Measurements from ENCODE around the gene GALNT14.

The GALNT14 gene

DNA sequence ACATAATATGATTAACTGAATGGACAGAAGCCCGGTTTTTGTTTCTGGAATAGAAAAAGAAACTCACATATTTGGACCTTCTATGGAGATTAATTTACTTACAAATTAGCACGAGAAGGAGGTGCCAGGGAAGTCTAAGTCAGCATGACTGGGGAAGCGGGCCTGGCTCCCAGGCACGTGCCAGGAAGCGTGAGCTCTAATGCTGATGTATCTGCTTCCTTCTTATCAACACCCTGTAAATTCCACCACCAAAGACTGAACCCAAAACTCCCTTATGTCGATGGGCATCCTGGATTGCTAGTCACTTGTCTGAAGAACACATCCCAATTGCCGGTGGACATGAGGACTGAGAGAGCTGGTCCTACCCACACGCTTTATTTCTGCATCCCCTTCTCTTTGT, 134.5 kb downstream of the GALNT14 start:
- no peak for DNase-seq

DNA sequence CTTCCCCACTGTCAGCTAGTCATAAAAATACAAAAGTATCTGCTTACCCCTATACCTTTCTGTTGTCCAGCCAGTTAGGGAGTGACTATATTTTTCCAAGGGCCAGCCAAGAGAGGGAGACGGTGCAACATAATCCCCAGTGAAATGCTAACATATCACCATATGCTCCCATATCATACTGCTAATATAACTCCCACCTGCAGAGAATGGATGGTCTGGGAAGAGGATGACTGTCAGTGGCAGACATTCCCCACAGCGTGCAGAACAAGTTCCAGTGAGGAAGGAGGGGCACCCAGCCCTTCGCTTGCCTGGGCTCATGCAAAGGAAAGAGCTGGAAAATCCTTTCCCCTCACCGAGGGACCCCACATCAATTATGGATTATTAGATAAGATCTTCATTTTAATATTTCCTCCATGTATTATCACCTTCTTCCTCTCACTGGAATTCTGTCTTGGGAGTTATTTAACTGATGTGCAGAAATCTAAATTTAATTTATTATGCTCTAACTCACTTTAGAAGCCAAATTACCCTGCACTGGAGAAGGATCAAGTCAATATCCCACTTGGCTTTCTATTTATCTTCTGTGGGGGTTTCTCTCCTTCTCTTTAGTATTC, 135.6 kb downstream of the GALNT14 start:
- DNase-seq, result no peak

DNA sequence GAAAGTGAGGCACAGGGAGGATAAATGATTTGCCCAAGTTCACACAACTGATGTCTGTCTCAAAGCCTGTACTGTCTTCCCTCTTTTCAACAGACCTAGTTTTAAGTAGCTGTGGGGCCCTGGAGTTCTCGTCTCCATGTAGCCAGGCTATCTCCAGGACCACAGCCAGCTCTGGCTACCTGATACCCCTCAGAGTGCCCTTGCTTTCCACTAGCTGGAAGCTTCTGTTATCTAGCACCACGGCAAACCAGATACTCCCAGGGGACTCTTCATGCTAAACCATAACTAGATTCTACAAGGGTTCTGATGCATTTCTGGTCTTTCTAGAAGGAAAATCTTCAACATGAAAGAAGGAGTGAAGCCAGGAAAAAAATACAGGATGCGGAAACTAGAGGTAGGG, 137.3 kb downstream of the GALNT14 start:
- DNase-seq, result no peak

DNA sequence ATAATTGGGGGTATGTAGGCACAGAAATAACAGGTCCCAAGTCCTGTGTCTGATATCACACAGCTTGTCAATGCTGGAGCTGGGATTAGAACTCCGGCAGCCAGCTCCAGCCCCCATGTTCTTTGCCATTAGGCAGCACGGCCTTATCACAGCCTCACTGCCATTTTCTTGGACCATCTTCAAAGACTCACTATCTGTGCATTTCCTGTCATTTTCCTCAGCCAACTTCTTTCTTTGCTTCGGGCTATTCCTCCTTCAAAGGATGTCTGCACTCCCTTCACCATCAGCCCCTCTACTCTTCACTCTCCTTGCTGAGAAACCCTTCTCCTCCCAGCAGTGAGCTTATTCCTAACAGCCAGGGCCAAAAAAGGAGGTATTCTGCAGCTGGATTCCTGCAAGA, 139.6 kb downstream of the GALNT14 start:
- no peak for DNase-seq

DNA sequence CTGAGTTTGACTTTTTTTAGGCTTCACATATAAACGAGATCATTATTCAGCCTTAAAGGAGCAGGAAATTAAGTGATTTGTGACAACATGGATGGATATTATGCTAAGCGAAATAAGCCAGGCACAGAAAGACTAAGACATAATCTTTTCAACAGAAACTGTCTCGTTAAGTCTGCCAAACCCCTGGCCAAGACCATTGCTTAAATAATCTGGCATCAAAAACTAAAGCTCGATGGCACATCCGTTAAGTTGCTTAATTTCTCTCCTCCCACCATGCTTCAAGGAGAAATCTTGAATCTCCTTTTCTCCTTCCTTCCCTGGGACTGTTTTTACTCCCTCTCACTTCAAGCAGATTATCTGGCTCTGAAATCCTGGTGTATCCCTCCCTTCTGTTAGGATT, 140.3 kb downstream of the GALNT14 start:
- DNase-seq, result no peak

DNA sequence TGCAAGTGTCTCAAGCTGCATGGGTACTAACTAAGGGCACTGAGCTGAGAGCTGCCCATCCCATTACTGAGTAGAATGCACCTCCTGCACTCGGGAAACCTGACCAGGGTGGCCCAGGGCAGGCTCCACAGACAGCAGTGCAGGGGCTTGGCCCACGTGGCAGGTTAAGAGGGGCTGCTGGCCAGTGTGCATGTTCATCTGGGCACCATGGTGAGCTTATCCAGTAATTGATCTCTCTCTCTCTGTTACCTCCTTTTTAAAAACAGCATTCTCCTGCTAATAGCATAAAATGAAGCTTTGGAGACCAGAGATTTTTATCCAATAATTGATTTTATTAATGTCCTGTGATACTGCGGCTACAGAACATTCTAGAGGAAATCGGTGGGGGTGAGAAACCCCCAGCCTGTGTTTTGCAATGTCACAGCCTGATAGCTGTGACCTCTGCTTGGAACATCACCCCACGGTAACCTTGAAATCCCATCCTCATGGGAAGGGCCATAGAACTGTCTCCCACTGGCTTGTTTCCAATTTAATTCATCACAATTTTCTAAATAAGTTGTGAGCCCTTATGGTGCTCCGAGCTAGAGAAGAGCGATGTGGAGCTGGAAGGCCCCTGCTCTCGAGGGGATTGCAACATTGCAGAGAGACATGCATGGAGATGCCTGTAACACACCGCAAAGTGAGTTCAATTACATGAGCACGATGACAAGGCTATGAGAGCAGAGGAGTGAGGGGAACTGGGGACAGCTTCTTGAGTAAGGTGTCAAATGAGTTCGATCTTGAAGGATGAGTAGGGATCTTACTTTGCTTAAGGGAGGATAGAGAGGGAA, 143.8 kb downstream of the GALNT14 start:
- no peak for DNase-seq

DNA sequence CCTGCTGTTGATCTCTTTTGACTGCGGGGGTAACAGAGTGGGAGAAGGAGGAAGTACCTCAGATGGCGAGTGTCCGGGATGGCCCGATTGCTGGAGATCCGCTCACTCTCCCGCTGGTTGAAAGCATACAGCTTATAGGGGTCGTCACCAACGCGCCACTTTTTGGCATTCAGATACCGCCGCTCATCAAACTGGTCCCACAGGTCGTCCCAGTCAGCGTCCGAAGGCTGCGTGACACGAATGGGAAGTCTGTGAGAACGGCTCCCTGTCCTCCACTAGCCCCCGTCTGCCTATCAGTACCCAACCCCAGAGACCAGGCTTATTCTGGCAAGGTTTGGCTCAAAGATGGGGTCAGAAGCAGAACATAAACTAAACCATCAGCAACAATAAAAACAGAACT, 145.5 kb downstream of the GALNT14 start:
- DNase-seq, result no peak

DNA sequence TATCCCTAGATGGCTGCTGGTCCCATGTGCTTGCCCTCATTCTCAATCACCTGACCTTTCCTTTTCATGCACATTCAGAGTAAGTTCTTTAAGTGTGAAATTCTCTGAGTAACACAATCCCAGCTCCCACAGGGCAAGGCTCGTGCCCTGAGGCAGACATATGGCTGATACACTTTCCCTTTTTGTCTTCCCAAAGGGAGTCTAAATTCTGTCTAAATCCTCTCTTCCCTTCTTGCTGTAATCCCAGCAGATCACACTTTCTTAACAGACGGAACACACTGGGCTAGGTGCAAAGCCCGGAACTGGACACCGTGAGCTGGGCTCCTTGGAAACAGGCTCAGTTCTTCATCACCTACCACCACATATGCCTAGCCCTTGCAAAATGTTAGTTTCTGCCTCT, 147.6 kb downstream of the GALNT14 start:
- DNase-seq, result no peak

DNA sequence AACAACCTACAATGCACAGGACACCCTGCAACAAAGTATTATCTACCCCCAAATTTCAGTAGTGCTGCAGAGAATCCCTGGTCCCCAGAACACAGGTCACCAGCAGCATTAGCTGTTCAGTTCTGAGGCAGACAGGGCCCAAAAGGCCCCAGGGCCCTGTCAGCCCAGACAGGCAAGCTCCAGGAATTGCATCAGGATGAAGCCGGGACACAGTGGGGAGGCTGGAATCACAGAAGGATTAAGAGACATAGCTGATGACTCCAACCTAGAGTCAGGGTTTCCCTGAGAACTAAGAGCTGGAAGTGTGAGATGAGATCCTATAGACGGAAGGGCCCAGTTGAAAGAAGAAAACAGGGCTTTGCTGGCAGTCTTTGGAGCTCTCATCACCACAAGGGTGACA, 148.1 kb downstream of the GALNT14 start:
- DNase-seq, result no peak

DNA sequence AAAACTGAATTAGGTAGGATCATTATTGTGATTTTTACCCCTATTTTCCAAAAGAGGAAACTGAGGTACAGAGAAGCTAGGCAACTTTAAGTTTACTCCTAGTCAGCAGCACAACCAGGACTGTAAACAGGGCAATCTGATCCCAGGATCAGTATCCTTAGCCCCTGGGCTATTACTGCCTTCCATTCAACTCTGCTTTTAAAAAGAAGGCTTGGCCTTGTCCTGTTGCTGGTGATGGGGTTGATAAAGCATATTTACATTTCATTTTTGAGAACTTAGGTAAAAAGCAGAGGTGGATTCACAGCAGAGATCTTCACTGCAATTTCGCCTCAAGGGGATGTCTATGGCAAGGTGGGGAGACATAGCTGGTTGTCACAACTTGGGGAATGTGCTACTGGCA, 148.5 kb downstream of the GALNT14 start:
- no peak for DNase-seq

DNA sequence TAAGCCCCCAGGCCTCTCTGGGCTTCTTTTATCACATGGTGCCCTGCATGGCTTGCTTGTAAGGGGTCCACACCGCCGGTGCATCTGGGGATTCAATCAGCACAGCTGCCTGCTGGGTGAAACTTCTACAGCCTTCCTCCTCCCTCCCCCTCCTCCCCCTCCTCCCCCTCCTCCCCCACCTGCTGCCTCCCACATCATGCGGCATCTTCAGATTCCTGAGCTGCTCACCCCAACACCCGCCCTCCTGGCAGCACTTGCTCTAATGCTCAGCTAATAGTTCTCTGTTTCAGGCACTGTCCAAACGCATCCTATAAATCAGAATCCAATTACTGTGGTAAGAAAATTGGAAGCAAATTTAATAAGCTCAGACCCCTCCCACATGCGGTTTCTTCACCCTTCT, 150.7 kb downstream of the GALNT14 start:
- DNase-seq, result no peak

DNA sequence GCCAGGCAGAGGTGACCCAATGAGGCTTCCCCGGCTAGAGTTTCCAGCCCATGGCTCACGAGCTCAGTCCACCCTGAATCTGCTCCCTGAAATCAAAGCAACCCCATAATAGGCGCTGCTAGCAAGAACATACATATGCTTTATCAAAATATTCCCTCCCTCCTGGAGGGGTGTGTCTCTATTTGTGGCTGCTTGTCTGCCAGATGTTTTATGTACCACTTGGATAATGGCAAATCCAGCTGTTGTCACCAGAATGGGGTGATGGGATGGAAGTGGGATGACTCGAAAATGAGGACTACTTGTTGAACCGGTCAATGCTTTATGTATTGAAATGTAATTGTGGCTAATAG, 152.0 kb downstream of the GALNT14 start:
- DNase-seq, result no peak

DNA sequence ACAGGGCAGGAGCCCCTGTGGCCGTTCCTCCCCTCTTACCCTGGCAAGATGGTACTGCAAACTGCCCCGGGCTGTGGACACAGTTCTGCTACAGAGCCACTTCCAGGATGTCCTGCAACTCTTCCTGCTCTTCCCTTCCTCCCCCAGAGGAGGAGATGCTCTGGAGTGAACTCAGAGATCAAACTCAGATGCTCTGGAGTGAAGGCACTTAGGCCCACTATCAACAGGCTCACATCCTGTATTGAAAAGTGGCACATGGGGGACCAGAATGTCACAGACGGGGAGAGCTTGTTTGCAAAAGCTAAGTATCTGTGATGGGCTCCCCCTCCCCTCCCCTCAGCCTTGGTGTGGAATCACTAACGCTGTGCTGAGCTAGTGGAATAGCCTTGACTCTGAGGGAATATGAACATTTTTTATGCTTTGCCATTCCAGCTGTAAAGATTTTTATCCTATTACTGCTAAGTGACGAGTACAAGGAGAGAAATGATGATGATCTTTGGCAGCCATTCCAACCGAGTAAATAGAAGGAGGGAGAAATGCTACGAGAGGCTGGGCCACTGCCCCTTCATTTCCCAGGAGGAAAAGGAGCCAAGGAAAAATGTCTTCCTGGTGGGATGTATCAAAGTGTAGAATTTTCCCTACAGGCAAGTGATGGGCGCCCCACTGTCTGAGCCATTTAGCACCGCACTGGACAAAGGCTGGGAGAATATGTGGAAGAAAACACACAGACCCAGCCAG, 152.6 kb downstream of the GALNT14 start:
- no peak for DNase-seq

DNA sequence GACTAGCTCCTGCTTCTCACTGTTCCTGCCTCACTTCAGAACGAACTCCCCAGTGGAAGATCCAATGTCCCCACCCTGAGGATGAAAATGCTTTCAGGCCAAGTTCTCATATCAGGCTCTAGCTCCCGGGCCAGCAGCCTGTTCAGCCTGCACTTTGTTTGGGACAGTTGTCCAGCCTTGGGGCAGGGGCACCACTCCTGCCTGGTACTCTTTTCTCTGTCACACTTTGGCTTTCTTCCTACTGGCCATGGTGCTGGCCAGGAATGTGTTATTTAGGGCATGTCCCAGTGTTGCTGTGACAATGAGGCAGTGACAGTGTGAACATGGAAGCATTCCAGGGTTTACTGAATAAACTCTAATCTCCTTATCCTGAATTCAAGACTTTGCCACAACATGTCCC, 154.1 kb downstream of the GALNT14 start:
- DNase-seq, result no peak

DNA sequence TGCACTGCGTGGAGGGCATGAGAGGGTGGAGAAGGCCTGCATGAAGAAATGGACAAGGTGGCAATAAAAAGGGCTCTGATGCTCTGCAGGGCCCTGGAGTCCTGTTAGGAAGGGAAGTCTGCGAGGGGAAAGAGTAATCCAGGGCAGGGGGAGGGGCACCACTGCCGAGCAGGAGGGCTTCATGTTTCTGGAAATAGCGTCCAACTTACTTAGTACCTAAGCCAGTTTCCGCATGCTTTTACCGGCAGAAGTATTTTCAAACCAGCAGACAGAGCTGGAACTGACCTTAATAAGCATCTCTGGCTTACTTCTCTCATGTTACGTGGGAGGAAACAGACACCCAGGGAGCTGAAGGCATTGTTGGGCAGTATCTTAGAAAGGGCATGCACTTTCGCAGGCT, 156.7 kb downstream of the GALNT14 start:
- no peak for DNase-seq

DNA sequence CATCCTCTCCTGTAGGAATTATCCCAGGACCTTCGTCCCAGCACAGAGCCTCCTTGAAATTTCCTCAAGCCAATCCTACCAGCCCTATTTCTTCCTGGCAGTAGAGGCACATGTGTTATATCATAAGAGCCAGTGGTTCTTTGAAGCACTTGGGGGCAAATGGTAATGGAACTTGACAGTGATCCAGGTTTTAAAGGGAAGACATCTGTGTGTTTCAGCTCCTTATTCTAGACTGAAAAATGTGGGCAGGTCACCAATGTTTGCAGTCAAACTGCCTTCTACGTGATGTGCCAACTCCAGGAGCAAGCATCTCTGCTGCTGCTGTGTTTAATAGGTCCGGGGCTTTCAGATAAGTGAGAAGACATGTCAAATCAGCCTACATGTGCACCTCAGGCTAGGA, 157.1 kb downstream of the GALNT14 start:
- DNase-seq, result no peak

DNA sequence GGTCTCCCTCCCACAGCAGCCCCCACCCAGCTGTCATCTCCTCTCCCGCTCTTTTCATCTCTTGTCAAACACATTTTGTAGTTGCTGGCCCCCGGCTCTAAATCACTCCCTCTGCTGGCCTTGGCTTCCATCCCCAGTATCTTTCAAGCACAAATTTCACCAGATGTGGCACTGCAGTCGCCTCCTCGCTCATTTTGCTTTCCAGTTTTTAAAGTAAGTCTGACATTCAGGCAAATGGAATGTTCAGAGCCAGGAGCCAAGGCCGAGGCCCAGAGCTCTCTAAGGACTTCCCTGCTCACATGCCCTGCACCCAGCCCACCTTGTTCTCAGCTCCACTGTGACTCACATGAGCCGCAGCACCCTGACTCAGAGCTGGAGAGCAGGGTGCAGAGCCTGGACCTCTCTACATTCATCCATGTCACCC, 158.4 kb downstream of the GALNT14 start:
- no peak for DNase-seq

DNA sequence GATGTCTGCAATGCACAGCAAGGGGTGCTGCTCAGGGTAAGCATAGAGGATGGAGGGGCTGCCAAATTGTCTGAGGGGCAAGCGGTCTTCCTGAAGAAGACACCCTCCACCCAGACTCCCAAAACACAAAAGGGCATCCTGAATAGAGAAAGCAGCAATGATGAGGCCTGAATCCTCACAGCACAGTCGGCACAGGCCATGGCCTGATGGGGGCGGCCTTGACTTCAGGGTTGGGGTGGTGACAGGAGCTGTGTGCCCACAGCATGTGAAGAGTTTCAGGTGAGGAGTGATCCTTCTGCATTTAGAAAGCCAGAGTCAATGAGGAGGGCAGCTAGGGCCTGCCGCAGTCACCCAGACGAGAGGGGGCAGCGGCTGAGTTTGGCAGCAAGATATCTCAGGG, 159.4 kb downstream of the GALNT14 start:
- no peak for DNase-seq

DNA sequence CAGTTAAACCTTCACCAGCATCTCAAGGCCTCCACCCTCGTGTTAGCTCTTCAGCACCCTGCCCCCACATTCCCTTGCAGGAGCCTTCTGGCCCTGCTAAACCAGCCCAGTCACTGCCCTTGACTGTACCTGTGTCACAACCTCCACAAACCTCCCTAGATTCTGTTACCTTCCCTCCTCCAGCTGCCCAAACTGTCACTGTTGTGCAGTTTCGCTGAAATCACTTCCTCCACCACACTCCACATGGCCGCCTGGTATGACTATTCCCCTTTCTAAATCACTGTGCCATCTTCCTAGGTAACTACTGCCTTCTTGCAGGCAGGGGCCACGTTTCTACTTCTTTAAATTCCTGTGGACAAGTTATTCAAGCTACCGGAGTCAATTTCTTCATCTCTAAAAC, 160.2 kb downstream of the GALNT14 start:
- DNase-seq, result no peak

DNA sequence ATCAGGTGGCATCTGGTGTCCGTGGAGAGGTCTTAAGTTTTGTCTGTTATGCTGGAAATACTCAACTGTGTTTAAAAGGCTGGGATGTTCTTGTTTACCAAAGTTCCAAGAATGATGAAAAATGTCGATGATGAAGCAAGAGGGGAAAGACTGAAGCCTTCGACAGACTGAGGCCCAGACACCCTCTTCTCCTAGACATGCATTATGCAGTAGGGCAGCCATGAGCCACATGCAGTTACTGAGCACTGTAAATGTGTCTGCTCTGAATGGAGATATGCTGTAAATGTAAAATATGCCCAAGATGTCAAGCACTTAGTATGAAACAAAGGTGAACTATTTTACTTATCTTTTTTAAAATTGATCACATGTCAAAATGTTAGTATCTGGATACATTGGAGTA, 163.1 kb downstream of the GALNT14 start:
- no peak for DNase-seq

DNA sequence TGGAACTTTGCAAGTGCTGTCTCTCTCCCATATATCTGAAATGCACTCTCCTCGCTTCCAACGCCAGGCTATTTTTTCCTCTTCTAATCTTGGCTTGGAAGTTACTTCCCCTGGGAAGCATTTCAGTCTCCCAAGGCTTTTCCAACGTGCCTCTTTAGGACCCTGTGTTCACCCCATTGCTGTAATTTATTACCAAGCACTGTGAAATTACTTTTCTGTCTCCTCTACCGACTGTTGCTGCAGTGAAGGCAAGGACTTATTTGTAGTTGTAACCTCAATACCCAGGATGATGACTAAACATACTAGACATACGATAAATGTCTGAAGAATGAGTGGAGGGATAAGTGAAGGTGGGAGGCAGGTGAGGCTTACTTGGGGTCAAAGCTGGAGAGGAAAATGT, 163.7 kb downstream of the GALNT14 start:
- no peak for DNase-seq

DNA sequence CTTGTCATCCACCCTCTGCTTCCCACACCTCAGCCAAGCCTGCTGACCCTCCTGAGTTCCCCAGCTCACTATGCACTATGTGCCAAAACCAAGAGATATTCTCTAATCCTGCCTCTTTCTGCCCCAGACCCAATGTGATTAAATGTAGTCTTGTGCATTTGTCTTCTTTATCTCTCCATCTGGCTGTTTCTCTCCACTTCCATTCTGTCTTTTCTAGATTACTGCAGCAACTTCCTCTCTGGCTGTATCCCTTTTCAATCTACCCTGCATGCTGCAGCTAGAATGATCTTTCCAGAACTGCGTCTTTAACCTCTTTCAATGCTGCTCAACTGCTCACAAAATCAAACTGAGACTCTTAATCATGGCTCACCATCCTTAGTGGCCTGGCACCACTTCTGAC, 164.1 kb downstream of the GALNT14 start:
- DNase-seq, result no peak

DNA sequence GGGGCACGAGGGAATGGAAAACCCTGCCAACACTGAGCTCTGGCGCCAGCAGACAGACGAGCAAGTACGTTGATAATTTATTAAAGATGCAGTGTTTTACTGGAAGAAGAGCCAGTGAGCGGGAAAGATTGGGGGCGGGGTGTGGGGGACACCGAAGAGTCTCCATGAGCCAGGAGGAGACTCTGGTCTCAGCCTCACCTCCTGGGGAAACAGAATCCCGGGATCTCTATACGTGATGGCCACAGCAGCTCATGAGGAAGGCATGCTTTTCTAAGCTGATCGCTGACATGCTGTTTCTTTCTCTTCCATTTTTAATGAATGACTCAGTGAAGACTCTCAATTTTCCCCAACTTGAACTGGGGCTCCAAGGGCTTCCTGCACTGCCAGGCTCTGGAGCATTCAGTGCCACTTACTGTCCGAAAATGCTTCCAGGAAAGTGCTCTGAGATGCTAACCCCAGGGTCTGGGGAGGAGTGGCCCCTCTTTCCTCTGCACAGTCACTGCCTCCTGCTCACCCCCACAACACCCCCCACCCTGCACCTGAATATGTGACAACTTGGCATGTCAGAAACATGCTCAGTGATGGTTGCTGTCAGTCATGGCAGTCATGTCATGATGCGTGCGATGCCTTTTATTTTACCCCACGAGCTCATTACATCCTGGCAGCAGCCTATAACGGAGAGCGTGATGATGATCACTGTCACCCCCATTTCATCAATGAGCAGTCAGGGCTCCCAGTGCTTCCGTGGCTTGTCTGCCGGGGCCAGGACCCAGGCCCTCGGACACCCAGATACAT, 166.8 kb downstream of the GALNT14 start:
- DNase-seq, result no peak

Measured in NCI-H2107 (cell line).